Measurements from ENCODE around the gene HBM. TPM values are rescaled to one million over a fixed set of nuclear protein-coding genes. Genes with fewer than 3 reads are reported as not detected.

HBM gene
- polyA plus RNA-seq, 1 donor (not counting 4 experiments of a cell fraction or from before 2014, with no cell fraction given): not detected

GRCh38 chr16:191831-192230 lies 26.1 kb downstream of the HBM start:
- dilution Hi-C loops (cut with MboI; ENCODE audit: extremely low pct_ligation_motif_present, low sequenced_read_pairs): no loop called here
- Histone ChIP-seq H3K36me3 (ENCODE audit: control insufficient read depth in 2 of 2, extremely low read depth in 1 of 2, insufficient read depth in 2 of 2, low read length in 2 of 2) (peaks cover 39 to 43% of the 10 kb centered on the region in 2 experiments), H3K27me3 (ENCODE audit: control insufficient read depth, extremely low read depth, insufficient read depth, low read length) (no peaks in the 10 kb centered on the region), H2AFZ (ENCODE audit: control insufficient read depth, low read length) (no peak overlapping the region), H3K4me2 (ENCODE audit: control insufficient read depth, extremely low read depth, insufficient read depth, low read depth, low read length) (no peak overlapping the region), H3K9me1 (ENCODE audit: control insufficient read depth, extremely low read depth, insufficient read depth, low read length) (no peaks in the 10 kb centered on the region), H3K9ac (ENCODE audit: control insufficient read depth, extremely low read depth, insufficient read depth, low read length) (no peak overlapping the region), H4K20me1 (ENCODE audit: control insufficient read depth, extremely low read depth, insufficient read depth, low read length) (peaks cover 9% of the 10 kb centered on the region), H3K9me3 (ENCODE audit: control insufficient read depth, low read depth, low read length) (no peaks in the 10 kb centered on the region), H3K79me2 (ENCODE audit: control insufficient read depth, insufficient read depth, low read length) (no peaks in the 10 kb centered on the region), H3K27ac (ENCODE audit: control insufficient read depth, insufficient read depth, low read length) (no peak overlapping the region), H3K4me3 (ENCODE audit: control insufficient read depth in 2 of 3, extremely low read depth in 1 of 3, insufficient read depth in 2 of 3, low read depth in 1 of 3, low read length in 3 of 3) (no peak overlapping the region), H3K4me1 (ENCODE audit: control insufficient read depth, extremely low read depth, insufficient read depth, low read length) (no peaks in the 10 kb centered on the region)
- DNase-seq (ENCODE audit: low read depth, low spot score): no peak
- no peak for FAIRE-seq
- TF ChIP-seq EZH2 (IDR thresholded peaks at IDR 0.05; ENCODE audit: low read length) (no peak), CTCF (optimal IDR thresholded peaks at IDR 0.05 in 1 of 3, IDR thresholded peaks at IDR 0.05 in 1 of 3, conservative IDR thresholded peaks at IDR 0.05 in 1 of 3; ENCODE audit: extremely low read depth in 1 of 3, insufficient read depth in 2 of 3, low read length in 3 of 3) (no peak)

DNA sequence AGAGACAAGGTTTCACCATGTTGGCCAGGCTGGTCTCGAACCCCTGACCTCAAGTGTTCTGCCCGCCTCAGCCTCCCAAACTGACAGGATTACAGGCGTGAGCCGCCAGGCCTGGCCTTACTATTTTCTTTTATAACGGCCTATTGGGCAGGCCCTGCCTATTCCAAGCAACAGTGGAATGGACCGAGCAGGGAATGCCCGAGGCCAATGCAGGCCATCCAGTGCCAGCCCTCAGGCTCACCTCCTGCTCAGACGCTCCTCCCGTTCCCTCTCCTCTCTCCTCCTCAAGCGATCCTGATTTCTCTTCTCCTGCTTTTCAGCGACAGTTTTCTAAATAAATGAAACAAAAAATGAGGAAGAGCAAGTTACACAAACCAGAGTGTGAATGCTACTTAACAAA lies 26.9 kb downstream of the HBM start:
- Histone ChIP-seq H3K27ac (ENCODE audit: control insufficient read depth, insufficient read depth, low read length) (no peak overlapping the region), H3K4me2 (ENCODE audit: control insufficient read depth, extremely low read depth, insufficient read depth, low read depth, low read length) (no peak overlapping the region), H3K4me3 (ENCODE audit: control insufficient read depth in 2 of 3, extremely low read depth in 1 of 3, insufficient read depth in 2 of 3, low read depth in 1 of 3, low read length in 3 of 3) (no peak overlapping the region), H3K9me3 (ENCODE audit: control insufficient read depth, low read depth, low read length) (no peaks in the 10 kb centered on the region), H3K4me1 (ENCODE audit: control insufficient read depth, extremely low read depth, insufficient read depth, low read length) (no peaks in the 10 kb centered on the region), H3K79me2 (ENCODE audit: control insufficient read depth, insufficient read depth, low read length) (peaks cover 2% of the 10 kb centered on the region), H3K9ac (ENCODE audit: control insufficient read depth, extremely low read depth, insufficient read depth, low read length) (no peak overlapping the region), H3K36me3 (ENCODE audit: control insufficient read depth in 2 of 2, extremely low read depth in 1 of 2, insufficient read depth in 2 of 2, low read length in 2 of 2) (peaks cover 37 to 41% of the 10 kb centered on the region in 2 experiments), H2AFZ (ENCODE audit: control insufficient read depth, low read length) (no peak overlapping the region), H4K20me1 (ENCODE audit: control insufficient read depth, extremely low read depth, insufficient read depth, low read length) (peaks cover 9% of the 10 kb centered on the region), H3K9me1 (ENCODE audit: control insufficient read depth, extremely low read depth, insufficient read depth, low read length) (no peaks in the 10 kb centered on the region), H3K27me3 (ENCODE audit: control insufficient read depth, extremely low read depth, insufficient read depth, low read length) (no peaks in the 10 kb centered on the region)
- FAIRE-seq (no peak), DNase-seq (ENCODE audit: low read depth, low spot score) (no peak)
- dilution Hi-C loops (cut with MboI; ENCODE audit: extremely low pct_ligation_motif_present, low sequenced_read_pairs): no loop called here
- no peak for TF ChIP-seq CTCF (optimal IDR thresholded peaks at IDR 0.05 in 1 of 3, IDR thresholded peaks at IDR 0.05 in 1 of 3, conservative IDR thresholded peaks at IDR 0.05 in 1 of 3; ENCODE audit: extremely low read depth in 1 of 3, insufficient read depth in 2 of 3, low read length in 3 of 3)

Measured in keratinocyte (primary cell).